Right renal pelvis (tissue), 4 donors: ENCODE measurements around the gene PNMA8B. TPM values are rescaled to one million over a fixed set of nuclear protein-coding genes. Genes with fewer than 3 reads are reported as not detected.

ENCODE experiments used
- DNase-seq, 4 donors: peaks; one replicate each; pipeline ENCODE4 v3.0.0-alpha.2; 2013; ENCODE audit warnings: low read depth in 4 of 4, low spot score in 3 of 4, missing footprints in 1 of 4
- polyA plus RNA-seq, 4 donors: library from polyadenylated mRNA; unstranded; fragments of 120-200 nt; gene quantifications; one replicate each; pipeline ENCODE4 v1.2.1, GENCODE V29; 2013; ENCODE audit not compliant: insufficient read length in 4 of 4

PNMA8B gene
- polyA plus RNA-seq, 4 donors, result 4.0 to 5.1 (median 4.8) TPM

GRCh38 chr19:46461537-46461936, 34.1 kb downstream of the PNMA8B start:
- DNase-seq, result no peak

- DNase-seq, result no peak
Measured at GRCh38 chr19:46460981-46461380, 34.7 kb downstream of the PNMA8B start.

- no peak for DNase-seq
Measured at GRCh38 chr19:46460055-46460454, 35.6 kb downstream of the PNMA8B start.

- DNase-seq, result no peak
Measured at GRCh38 chr19:46456930-46457329, 38.7 kb downstream of the PNMA8B start.

GRCh38 chr19:46454244-46454643, 41.4 kb downstream of the PNMA8B start:
- no peak for DNase-seq

- DNase-seq, result no peak
Measured at GRCh38 chr19:46453661-46454060, 42.0 kb downstream of the PNMA8B start.

- DNase-seq, result no peak
Measured at GRCh38 chr19:46452186-46452585, 43.5 kb downstream of the PNMA8B start.

- DNase-seq, result no peak
Measured at GRCh38 chr19:46451352-46451751, 44.3 kb downstream of the PNMA8B start.

GRCh38 chr19:46450737-46451136, 44.9 kb downstream of the PNMA8B start:
- DNase-seq, result no peak

- no peak for DNase-seq
Measured at GRCh38 chr19:46449228-46449627, 46.4 kb downstream of the PNMA8B start.

GRCh38 chr19:46448601-46449000, 47.1 kb downstream of the PNMA8B start:
- no peak for DNase-seq

GRCh38 chr19:46447824-46448223, 47.8 kb downstream of the PNMA8B start:
- no peak for DNase-seq

- no peak for DNase-seq
Measured at GRCh38 chr19:46447006-46447405, 48.7 kb downstream of the PNMA8B start.

- DNase-seq, result no peak
Measured at GRCh38 chr19:46446021-46446420, 49.6 kb downstream of the PNMA8B start.

GRCh38 chr19:46442808-46443450, 52.7 kb downstream of the PNMA8B start:
- no peak for DNase-seq

GRCh38 chr19:46441866-46442265, 53.8 kb downstream of the PNMA8B start:
- DNase-seq, result no peak

Other genes with a start within 250 kb of the PNMA8B start
- gene HIF3A, start 198.8 kb downstream of the PNMA8B start, polyA plus RNA-seq, result 10 to 100 TPM; 29.8 to 43.2 (median 37.2) TPM
- gene PPP5C, start 148.8 kb downstream of the PNMA8B start, polyA plus RNA-seq, result 100 to 1,000 TPM in 2 of 4 donors, 10 to 100 TPM in 2; 90.8 to 110 (median 100) TPM
- gene CCDC8, start 82.3 kb downstream of the PNMA8B start, polyA plus RNA-seq, result 10 to 100 TPM; 54.6 to 68.1 (median 58.8) TPM
- gene PNMA8C, start 66.9 kb downstream of the PNMA8B start, polyA plus RNA-seq, result under 1 TPM; 0.41 to 0.80 (median 0.57) TPM
- gene PNMA8A, start 24.3 kb downstream of the PNMA8B start, polyA plus RNA-seq, result 10 to 100 TPM; 46.9 to 72.5 (median 54.5) TPM
- gene CALM3, start 105.5 kb upstream of the PNMA8B start, polyA plus RNA-seq, result 100 to 1,000 TPM; 436 to 442 (median 441) TPM
- 1 to 10 TPM; 1.5 to 2.6 (median 2.3) TPM for gene PTGIR, start 129.2 kb upstream of the PNMA8B start, polyA plus RNA-seq
- gene GNG8, start 140.3 kb upstream of the PNMA8B start, polyA plus RNA-seq, result 1 to 10 TPM; 2.4 to 4.7 (median 2.7) TPM
- 10 to 100 TPM; 24.2 to 29.1 (median 27.5) TPM for gene DACT3, start 165.3 kb upstream of the PNMA8B start, polyA plus RNA-seq
- gene PRKD2, start 221.2 kb upstream of the PNMA8B start, polyA plus RNA-seq, result 10 to 100 TPM; 28.6 to 41.1 (median 39.6) TPM